GM12874 (cell line): ENCODE data around the gene ONECUT3.

ENCODE experiments used
- TF ChIP-seq, protein P1 (sequence below): IDR thresholded peaks from 2 replicates; pipeline ENCODE4 v1.5.1; 2011; ENCODE audit warnings: low read depth, mild to moderate bottlenecking, control low read depth, low read length, moderate library complexity; ENCODE audit not compliant: insufficient read depth

The ONECUT3 gene

GRCh38 chr19:1717970-1718264, 35.4 kb upstream of the ONECUT3 start:
- TF ChIP-seq, protein P1, sequence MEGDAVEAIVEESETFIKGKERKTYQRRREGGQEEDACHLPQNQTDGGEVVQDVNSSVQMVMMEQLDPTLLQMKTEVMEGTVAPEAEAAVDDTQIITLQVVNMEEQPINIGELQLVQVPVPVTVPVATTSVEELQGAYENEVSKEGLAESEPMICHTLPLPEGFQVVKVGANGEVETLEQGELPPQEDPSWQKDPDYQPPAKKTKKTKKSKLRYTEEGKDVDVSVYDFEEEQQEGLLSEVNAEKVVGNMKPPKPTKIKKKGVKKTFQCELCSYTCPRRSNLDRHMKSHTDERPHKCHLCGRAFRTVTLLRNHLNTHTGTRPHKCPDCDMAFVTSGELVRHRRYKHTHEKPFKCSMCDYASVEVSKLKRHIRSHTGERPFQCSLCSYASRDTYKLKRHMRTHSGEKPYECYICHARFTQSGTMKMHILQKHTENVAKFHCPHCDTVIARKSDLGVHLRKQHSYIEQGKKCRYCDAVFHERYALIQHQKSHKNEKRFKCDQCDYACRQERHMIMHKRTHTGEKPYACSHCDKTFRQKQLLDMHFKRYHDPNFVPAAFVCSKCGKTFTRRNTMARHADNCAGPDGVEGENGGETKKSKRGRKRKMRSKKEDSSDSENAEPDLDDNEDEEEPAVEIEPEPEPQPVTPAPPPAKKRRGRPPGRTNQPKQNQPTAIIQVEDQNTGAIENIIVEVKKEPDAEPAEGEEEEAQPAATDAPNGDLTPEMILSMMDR: no peak

- TF ChIP-seq, protein P1: no peak
Measured at GRCh38 chr19:1718420-1719291, 34.6 kb upstream of the ONECUT3 start.

DNA sequence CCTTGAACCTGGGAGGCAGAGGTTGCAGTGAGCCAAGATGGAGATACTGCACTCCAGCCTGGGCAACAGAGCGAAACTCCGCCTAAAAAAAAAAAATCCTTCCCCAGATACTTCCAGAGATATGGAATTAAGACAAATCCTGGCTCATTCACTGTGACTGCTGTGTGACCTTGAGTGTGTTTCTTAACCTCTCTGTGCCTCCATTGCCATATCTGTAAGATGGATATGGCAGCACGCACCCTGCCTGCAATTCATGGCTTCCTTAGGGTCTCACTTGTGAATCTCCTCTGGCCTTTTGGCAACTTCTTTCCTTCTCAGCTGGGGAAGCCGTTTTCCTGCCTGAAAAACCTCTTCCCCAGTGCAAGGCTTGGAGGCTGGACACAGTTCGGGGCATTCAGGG, 33.8 kb upstream of the ONECUT3 start:
- TF ChIP-seq, protein P1: no peak

- TF ChIP-seq, protein P1: no peak
Measured at GRCh38 chr19:1720237-1720636, 33.1 kb upstream of the ONECUT3 start.

DNA sequence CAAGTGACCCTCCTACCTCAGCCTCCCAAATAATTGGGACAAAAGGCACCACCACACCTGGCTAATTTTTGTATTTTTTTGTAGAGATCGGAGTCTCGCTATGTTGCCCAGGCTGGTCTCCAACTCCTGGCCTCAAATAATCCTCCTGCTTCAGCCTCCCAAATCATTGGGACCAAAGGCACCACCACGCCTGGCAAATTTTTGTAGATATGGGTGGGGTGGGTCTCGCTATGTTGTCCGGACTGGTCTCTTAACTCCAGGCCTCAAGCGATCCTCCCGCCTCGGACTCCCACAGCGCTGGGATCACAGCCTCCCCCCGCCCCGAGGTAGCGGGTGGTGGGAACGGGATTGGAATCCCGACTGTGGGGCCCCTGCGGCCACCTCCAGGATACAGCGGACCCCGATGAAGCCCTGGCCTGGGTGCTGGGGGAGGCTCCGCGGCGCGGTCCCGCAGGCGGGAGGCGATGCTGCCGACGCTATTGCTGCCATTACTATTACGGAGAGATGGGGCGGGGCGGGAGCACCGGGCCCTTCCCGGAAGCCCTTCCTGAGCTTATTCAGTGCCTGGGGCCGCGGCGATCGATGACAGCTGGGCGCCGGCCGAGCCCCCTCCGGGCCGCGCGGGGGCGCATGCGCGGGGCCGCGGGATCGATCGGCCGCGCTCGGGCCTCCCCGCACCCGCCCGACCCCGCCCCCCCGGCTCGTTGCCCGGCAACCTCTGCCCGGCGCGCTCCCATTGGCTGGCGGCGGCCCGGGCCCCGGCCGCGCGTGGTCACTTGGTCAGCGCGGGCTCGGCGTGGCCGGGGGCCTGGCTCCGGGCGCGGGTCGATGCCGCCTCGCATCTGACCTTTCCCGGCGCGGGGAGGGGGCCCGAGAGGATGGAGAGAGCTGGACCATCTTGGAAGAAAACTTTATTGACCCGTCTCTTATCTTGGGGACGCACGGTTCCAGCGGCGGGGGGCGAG, 27.9 kb upstream of the ONECUT3 start:
- TF ChIP-seq, protein P1: no peak

DNA sequence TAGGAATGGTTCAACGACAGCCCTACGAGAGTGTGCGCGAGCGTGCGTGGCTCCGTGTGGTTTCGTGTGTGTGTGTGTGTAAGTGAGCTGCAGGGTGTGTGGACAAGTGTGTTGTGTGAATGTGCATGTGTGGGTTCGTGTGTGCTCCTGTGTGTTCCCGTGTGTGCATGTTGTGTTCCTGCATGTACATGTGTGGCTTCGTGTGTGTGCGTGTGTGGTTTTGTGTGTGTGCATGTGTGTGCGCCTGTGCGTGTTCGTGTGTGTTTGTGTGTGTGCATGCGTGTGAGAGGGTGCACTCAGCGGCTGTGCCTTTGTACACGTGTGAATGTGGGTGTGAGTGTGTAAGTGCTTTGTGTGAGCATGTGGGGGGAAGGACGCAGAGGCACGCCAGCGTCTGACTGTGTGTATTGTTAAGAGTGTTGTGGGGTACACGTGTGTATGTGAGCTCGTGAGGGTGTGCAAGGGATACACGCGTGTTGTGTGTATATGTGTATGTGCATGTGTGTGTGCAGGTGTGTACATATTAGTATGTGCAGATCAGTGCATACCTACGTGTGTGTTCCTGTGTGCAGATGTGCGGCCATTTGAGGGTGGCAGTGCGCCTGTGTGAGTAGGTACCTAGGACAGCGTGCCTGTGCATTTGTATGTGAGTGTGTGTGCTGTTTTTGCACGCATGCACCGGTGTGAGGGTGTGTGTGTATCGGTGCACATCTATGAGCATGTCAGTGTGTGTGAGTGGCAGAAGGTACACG, 24.3 kb upstream of the ONECUT3 start:
- TF ChIP-seq, protein P1: no peak

DNA sequence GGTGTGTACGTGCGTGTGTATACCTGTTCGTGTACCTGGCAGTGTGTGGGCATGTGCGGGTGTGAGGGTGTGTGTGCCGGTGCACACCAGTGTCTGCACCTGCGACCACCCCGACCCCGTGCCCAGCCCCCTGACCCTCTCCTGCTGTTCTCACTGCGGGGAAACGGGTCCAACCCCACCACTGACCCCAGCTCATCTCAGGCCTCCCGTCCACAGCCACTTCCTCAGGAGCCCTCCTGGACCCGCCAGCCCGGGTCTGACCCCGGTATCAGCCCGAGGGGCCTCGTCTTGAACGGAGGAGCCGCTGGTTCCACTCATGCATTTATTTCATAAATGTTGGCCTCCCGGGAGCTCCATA, 23.8 kb upstream of the ONECUT3 start:
- TF ChIP-seq, protein P1: no peak
